HCT116 (cell line): ENCODE measurements around the gene PREX1. TPM values are rescaled to one million over a fixed set of nuclear protein-coding genes. Genes with fewer than 3 reads are reported as not detected.

Source experiments
- ATAC-seq: fragments of 200-7000 bp; cut with Tn5 transposase; 2 replicates; pipeline ENCODE4 v1.9.1; 2020; ENCODE audit warnings: mild to moderate bottlenecking, moderate library complexity
- BruUV-seq: library from RNA; stranded (reverse); fragments of 400-500 nt; replicated peaks from 2 replicates; lab custom pipeline; 2021; lab: Mats Ljungman, UMichigan
- CTCF ChIA-PET: fragments of 300-600 bp; sonication (Branson Sonifier 250); formaldehyde crosslinking; loops from one replicate; lab custom pipeline; 2021; ENCODE audit warnings: antibody characterized with exemption; lab: Charles Lee
- POLR2A ChIA-PET: fragments of 300-600, 350-600 bp; sonication (Branson Sonifier 250); formaldehyde crosslinking; loops from one replicate; lab custom pipeline; 2021; ENCODE audit warnings: antibody characterized with exemption; lab: Charles Lee
- RAD21 ChIA-PET, 2 experiments: fragments of 300-600 bp; sonication (Branson Sonifier 250); formaldehyde crosslinking; loops; one replicate each; lab custom pipeline; 2023; ENCODE audit warnings: low total read pairs in 2 of 2; ENCODE audit not compliant: uncharacterized antibody in 2 of 2, unreplicated experiment in 2 of 2, low non-redundant PET in 1 of 2; lab: Charles Lee
- DNase-seq: peaks from one replicate; pipeline ENCODE4 v3.0.0-alpha.2; 2010; ENCODE audit warnings: low read depth, low spot score
- H2AFZ ChIP-seq: fragments of 200-600 bp; shearing (Covaris generic), sonication (generic); 2 replicates; pipeline ENCODE4 v1.6.1; 2017; ENCODE audit warnings: low read depth, mixed run types, mixed read lengths, antibody characterized with exemption, low read length; ENCODE audit not compliant: poor library complexity, severe bottlenecking
- H3K27ac ChIP-seq: 2 replicates; pipeline ENCODE4 v1.5.1; 2012; ENCODE audit warnings: low read depth, low read length
- H3K27me3 ChIP-seq: fragments of 200-600 bp; sonication (generic); 2 replicates; pipeline ENCODE4 v1.6.1; 2016; ENCODE audit warnings: mixed run types, low read length, mixed read lengths; ENCODE audit not compliant: insufficient read depth
- H3K36me3 ChIP-seq, 2 experiments: fragments of 200-500 bp in 1 of 2; fragments of 200-600 bp in 1 of 2; sonication (Bioruptor generic) in 1 of 2; sonication (generic) in 1 of 2; 2 replicates each; pipeline versions ENCODE4 v1.5.1 to v1.6.1; 2014 to 2016; ENCODE audit warnings: low read length in 2 of 2, inconsistent platforms in 1 of 2, mixed read lengths in 1 of 2, mixed run types in 1 of 2; ENCODE audit not compliant: insufficient read depth in 2 of 2, control insufficient read depth in 1 of 2
- H3K4me1 ChIP-seq, 2 experiments: fragments of 200-600 bp in 1 of 2; sonication (generic) in 1 of 2; 2 replicates each; pipeline versions ENCODE4 v1.5.1 to v1.6.1; 2012 to 2017; ENCODE audit warnings: low read length in 2 of 2, inconsistent platforms in 1 of 2, mild to moderate bottlenecking in 1 of 2, mixed read lengths in 1 of 2, mixed run types in 1 of 2, moderate library complexity in 1 of 2; ENCODE audit not compliant: insufficient read depth in 2 of 2, control insufficient read depth in 1 of 2
- H3K4me2 ChIP-seq: fragments of 200-600 bp; sonication (generic); 2 replicates; pipeline ENCODE4 v1.6.1; 2017; ENCODE audit warnings: mixed run types, low read length, mixed read lengths
- H3K4me3 ChIP-seq, 2 experiments: fragments of 200-600 bp in 1 of 2; sonication (generic) in 1 of 2; replicated peaks in 1 of 2; 2 replicates each; pipeline ENCODE4 v1.5.1; 2011 to 2016; ENCODE audit warnings: low read length in 2 of 2, control low read depth in 1 of 2, low read depth in 1 of 2, mild to moderate bottlenecking in 1 of 2, mixed read lengths in 1 of 2, mixed run types in 1 of 2
- H3K79me2 ChIP-seq: fragments of 200-600 bp; sonication (generic); 2 replicates; pipeline ENCODE4 v1.6.1; 2017; ENCODE audit warnings: mild to moderate bottlenecking, mixed run types, low read length, moderate library complexity, mixed read lengths; ENCODE audit not compliant: insufficient read depth
- H3K9ac ChIP-seq: fragments of 200-600 bp; sonication (generic); 2 replicates; pipeline ENCODE4 v1.6.1; 2016; ENCODE audit warnings: low read length, mixed read lengths
- H3K9me2 ChIP-seq: fragments of 200-600 bp; sonication (generic), shearing (Covaris generic); 2 replicates; pipeline ENCODE4 v1.6.1; 2017; ENCODE audit warnings: mixed run types, mild to moderate bottlenecking, moderate library complexity; ENCODE audit not compliant: insufficient read depth
- H3K9me3 ChIP-seq, 2 experiments: fragments of 200-500 bp in 1 of 2; fragments of 200-600 bp in 1 of 2; sonication (Bioruptor generic) in 1 of 2; sonication (generic) in 1 of 2; 2 replicates each; pipeline ENCODE4 v1.6.1; 2014 to 2017; ENCODE audit warnings: low read length in 2 of 2, mixed read lengths in 2 of 2, inconsistent platforms in 1 of 2, low read depth in 1 of 2, mild to moderate bottlenecking in 1 of 2, mixed run types in 1 of 2, moderate library complexity in 1 of 2; ENCODE audit not compliant: control insufficient read depth in 1 of 2, insufficient read depth in 1 of 2
- H4K20me1 ChIP-seq: fragments of 200-600 bp; sonication (generic), shearing (Covaris generic); 2 replicates; pipeline ENCODE4 v1.6.1; 2017; ENCODE audit warnings: mixed run types, mild to moderate bottlenecking, moderate library complexity; ENCODE audit not compliant: insufficient read depth
- CBX3 ChIP-seq: IDR thresholded peaks from 2 replicates; pipeline ENCODE4 v1.6.1; 2012; ENCODE audit warnings: low read depth
- CEBPB ChIP-seq: IDR thresholded peaks from 2 replicates; pipeline ENCODE4 v1.6.1; 2012; ENCODE audit warnings: low read depth
- CTCF ChIP-seq, 3 experiments: fragments of 200-600 bp in 1 of 3; sonication (generic) in 1 of 3; IDR thresholded peaks in 2 of 3; conservative IDR thresholded peaks in 1 of 3; 2 replicates each; pipeline ENCODE4 v1.5.1; 2012 to 2017; ENCODE audit warnings: low read depth in 2 of 3, low read length in 2 of 3, antibody characterized with exemption in 1 of 3, borderline replicate concordance in 1 of 3, control low read depth in 1 of 3, mild to moderate bottlenecking in 1 of 3, mixed read lengths in 1 of 3, mixed run types in 1 of 3, moderate library complexity in 1 of 3; ENCODE audit not compliant: insufficient read depth in 1 of 3
- ELF1 ChIP-seq: IDR thresholded peaks from 2 replicates; pipeline ENCODE4 v1.6.1; 2012; ENCODE audit warnings: low read depth, borderline replicate concordance
- EZH2phosphoT487 ChIP-seq: fragments of 200-600 bp; IDR thresholded peaks from 2 replicates; pipeline ENCODE4 v1.6.1; 2018; ENCODE audit warnings: antibody characterized with exemption, borderline replicate concordance
- FOSL1 ChIP-seq: IDR thresholded peaks from 2 replicates; pipeline ENCODE4 v1.6.1; 2012; ENCODE audit warnings: low read depth
- POLR2AphosphoS5 ChIP-seq: IDR thresholded peaks from 2 replicates; pipeline ENCODE4 v1.6.1; 2011; ENCODE audit warnings: mild to moderate bottlenecking, low read depth, low read length, moderate library complexity
- RAD21 ChIP-seq: IDR thresholded peaks from 2 replicates; pipeline ENCODE4 v1.6.1; 2012; ENCODE audit warnings: low read depth, mild to moderate bottlenecking
- SIN3A ChIP-seq: IDR thresholded peaks from 2 replicates; pipeline ENCODE4 v1.6.1; 2012; ENCODE audit warnings: low read depth
- SP1 ChIP-seq: IDR thresholded peaks from 2 replicates; pipeline ENCODE4 v1.6.1; 2012; ENCODE audit warnings: low read depth
- TCF7L2 ChIP-seq: IDR thresholded peaks from 2 replicates; pipeline ENCODE4 v1.7.0; 2011; ENCODE audit warnings: borderline replicate concordance, inconsistent platforms; ENCODE audit not compliant: insufficient read depth, insufficient read length; ENCODE audit errors: extremely low read depth
- YY1 ChIP-seq: IDR thresholded peaks from 2 replicates; pipeline ENCODE4 v1.6.1; 2011; ENCODE audit warnings: low read length, low read depth, moderate library complexity, mild to moderate bottlenecking; ENCODE audit not compliant: insufficient replicate concordance; ENCODE audit errors: extremely low read depth
- ZBTB33 ChIP-seq: IDR thresholded peaks from 2 replicates; pipeline ENCODE4 v1.6.1; 2011; ENCODE audit warnings: mild to moderate bottlenecking, low read length, moderate library complexity; ENCODE audit not compliant: insufficient replicate concordance; ENCODE audit errors: extremely low read depth
- intact Hi-C: fragments of 100-400 bp; cut with micrococcal nuclease; formaldehyde crosslinking; loops from 2 replicates; pipeline ENCODE4 v1.10.0; 2022
- total RNA-seq: library from RNA; stranded (reverse); gene quantifications from one replicate; pipeline ENCODE4 v1.2.1, GENCODE V29; 2021; ENCODE audit not compliant: unreplicated experiment

The PREX1 gene
- total RNA-seq, 1 experiment from 2014 or later: 6.1 TPM

GRCh38 chr20:48761874-48762273 lies 65.9 kb downstream of the PREX1 start:
- TF ChIP-seq FOSL1 (no peak), POLR2AphosphoS5 (no peak), CTCF (IDR thresholded peaks at IDR 0.05 in 2 of 3, conservative IDR thresholded peaks at IDR 0.05 in 1 of 3; ENCODE audit: borderline replicate concordance in 1 of 3, insufficient read depth in 1 of 3, low read depth in 2 of 3, low read length in 2 of 3) (no peak), ELF1 (no peak), EZH2phosphoT487 (no peak), TCF7L2 (no peak), YY1 (no peak), RAD21 (no peak), ZBTB33 (no peak), CBX3 (no peak), CEBPB (no peak), SIN3A (no peak), SP1 (no peak)
- intact Hi-C loops: no loop called here
- Histone ChIP-seq H2AFZ (no peak overlapping the region), H3K9ac (no peak overlapping the region), H3K4me3 (no peak overlapping the region), H3K27me3 (no peaks in the 10 kb centered on the region), H4K20me1 (no peaks in the 10 kb centered on the region), H3K4me1 (peaks cover 0 to 7% of the 10 kb centered on the region in 2 experiments; a peak in 2 of 4 replicates), H3K4me2 (no peak overlapping the region), H3K36me3 (no peaks in the 10 kb centered on the region), H3K9me3 (no peaks in the 10 kb centered on the region), H3K9me2 (no peaks in the 10 kb centered on the region), H3K27ac (no peak overlapping the region), H3K79me2 (no peaks in the 10 kb centered on the region)
- DNase-seq (no peak), ATAC-seq (no peak)
- no TSS peak for BruUV-seq
- RAD21 ChIA-PET: no interaction called here
- POLR2A ChIA-PET: no interaction called here
- CTCF ChIA-PET: no interaction called here
